SK-N-SH (cell line): Measurements from ENCODE around the gene PPL. TPM values are rescaled to one million over a fixed set of nuclear protein-coding genes. Genes with fewer than 3 reads are reported as not detected.

ENCODE experiments used
- CTCF ChIA-PET: fragments of 300-600, 350-600 bp; formaldehyde crosslinking; extraction: SDS; loops from one replicate; lab custom pipeline; 2021; lab: Yijun Ruan, JAX
- POLR2A ChIA-PET: fragments of 350-600 bp; sonication (Branson Sonifier 250); formaldehyde crosslinking; extraction: SDS; loops from one replicate; lab custom pipeline; 2020; ENCODE audit warnings: antibody characterized with exemption, inconsistent platforms; lab: Yijun Ruan, JAX
- DNase-seq: peaks from one replicate; pipeline ENCODE4 v3.0.0; 2012
- H2AFZ ChIP-seq: fragments of 200-600 bp; sonication (generic); 2 replicates; pipeline ENCODE4 v1.8.1; 2016; ENCODE audit warnings: antibody characterized with exemption, mild to moderate bottlenecking, low read depth
- H3F3A ChIP-seq: fragments of 200-600 bp; sonication (generic); replicated peaks from 2 replicates; pipeline ENCODE3; 2016; ENCODE audit warnings: antibody characterized with exemption, mild to moderate bottlenecking; ENCODE audit not compliant: insufficient read depth
- H3K27ac ChIP-seq, 2 experiments: fragments of 200-500 bp in 1 of 2; fragments of 200-600 bp in 1 of 2; sonication (Bioruptor generic) in 1 of 2; sonication (generic), shearing (Covaris generic) in 1 of 2; 2 replicates each; pipeline versions ENCODE4 v1.5.1 to v1.6.1; 2014 to 2016; ENCODE audit warnings: low read depth in 2 of 2, inconsistent platforms in 1 of 2, low read length in 1 of 2, mild to moderate bottlenecking in 1 of 2, mixed read lengths in 1 of 2
- H3K27me3 ChIP-seq: fragments of 200-600 bp; sonication (generic), shearing (Covaris generic); 2 replicates; pipeline ENCODE4 v1.6.1; 2016; ENCODE audit warnings: mixed run types; ENCODE audit not compliant: insufficient read depth
- H3K36me3 ChIP-seq, 2 experiments: fragments of 200-500 bp in 1 of 2; fragments of 200-600 bp in 1 of 2; sonication (Bioruptor generic) in 1 of 2; sonication (generic) in 1 of 2; replicated peaks in 1 of 2; 2 replicates each; pipeline versions ENCODE3 to v1.5.1; 2014 to 2016; ENCODE audit warnings: low read length in 1 of 2, mild to moderate bottlenecking in 1 of 2; ENCODE audit not compliant: insufficient read depth in 2 of 2, control insufficient read depth in 1 of 2
- H3K4me1 ChIP-seq, 2 experiments: fragments of 200-500 bp in 1 of 2; fragments of 200-600 bp in 1 of 2; sonication (Bioruptor generic) in 1 of 2; sonication (generic), shearing (Covaris generic) in 1 of 2; 2 replicates each; pipeline versions ENCODE4 v1.5.1 to v1.6.1; 2014 to 2016; ENCODE audit warnings: low read depth in 1 of 2, low read length in 1 of 2, mixed run types in 1 of 2; ENCODE audit not compliant: insufficient read depth in 2 of 2, control insufficient read depth in 1 of 2
- H3K4me2 ChIP-seq: fragments of 200-600 bp; sonication (generic), shearing (Covaris generic); 2 replicates; pipeline ENCODE4 v1.6.1; 2017; ENCODE audit warnings: mixed run types
- H3K4me3 ChIP-seq, 2 experiments: fragments of 200-500 bp in 1 of 2; fragments of 200-600 bp in 1 of 2; sonication (Bioruptor generic) in 1 of 2; sonication (generic), shearing (Covaris generic) in 1 of 2; 2 replicates each; pipeline versions ENCODE4 v1.5.1 to v1.8.1; 2014 to 2016; ENCODE audit warnings: low read depth in 2 of 2, inconsistent platforms in 1 of 2, low read length in 1 of 2, mild to moderate bottlenecking in 1 of 2, mixed read lengths in 1 of 2, moderate library complexity in 1 of 2
- H3K79me2 ChIP-seq: fragments of 200-600 bp; sonication (generic); 2 replicates; pipeline ENCODE4 v1.8.1; 2017; ENCODE audit warnings: mild to moderate bottlenecking; ENCODE audit not compliant: insufficient read depth
- H3K9ac ChIP-seq: fragments of 200-600 bp; sonication (generic); 2 replicates; pipeline ENCODE4 v1.6.1; 2017; ENCODE audit warnings: mixed run types
- H3K9me2 ChIP-seq: fragments of 200-600 bp; sonication (generic); 2 replicates; pipeline ENCODE4 v1.6.1; 2017; ENCODE audit warnings: mixed run types
- H3K9me3 ChIP-seq: fragments of 200-600 bp; sonication (generic); 2 replicates; pipeline ENCODE4 v1.6.1; 2017; ENCODE audit warnings: mixed run types, mild to moderate bottlenecking, moderate library complexity
- H4K20me1 ChIP-seq: fragments of 200-600 bp; sonication (generic); 2 replicates; pipeline ENCODE4 v1.6.1; 2017; ENCODE audit warnings: mild to moderate bottlenecking, mixed run types; ENCODE audit not compliant: insufficient read depth
- CHD2 ChIP-seq: fragments of 150-350 bp; IDR thresholded peaks from 2 replicates; pipeline ENCODE4 v1.6.1; 2018; ENCODE audit warnings: low read length; ENCODE audit not compliant: partially characterized antibody
- EP300 ChIP-seq, 2 experiments: IDR thresholded peaks; 2 replicates each; pipeline versions ENCODE4 v1.4.0 to v1.6.1; 2012; ENCODE audit warnings: borderline replicate concordance in 1 of 2, low read depth in 1 of 2, low read length in 1 of 2
- FOXM1 ChIP-seq: IDR thresholded peaks from 2 replicates; pipeline ENCODE4 v1.4.0; 2012; ENCODE audit warnings: low read depth, mild to moderate bottlenecking
- MEF2A ChIP-seq: IDR thresholded peaks from 2 replicates; pipeline ENCODE4 v1.4.0; 2012; ENCODE audit warnings: low read depth, borderline replicate concordance
- POLR2AphosphoS5 ChIP-seq: IDR thresholded peaks from 2 replicates; pipeline ENCODE4 v1.6.1; 2012; ENCODE audit warnings: low read depth, low read length
- RAD21 ChIP-seq: IDR thresholded peaks from 2 replicates; pipeline ENCODE4 v1.6.1; 2012; ENCODE audit warnings: mild to moderate bottlenecking, low read length
- RFX5 ChIP-seq: IDR thresholded peaks from 2 replicates; pipeline ENCODE4 v1.6.1; 2012; ENCODE audit warnings: mild to moderate bottlenecking, improper control_type of control experiment, low read length
- RXRA ChIP-seq: IDR thresholded peaks from 2 replicates; pipeline ENCODE4 v1.4.0; 2012; ENCODE audit warnings: low read depth, mild to moderate bottlenecking, borderline replicate concordance
- SMC3 ChIP-seq: IDR thresholded peaks from 2 replicates; pipeline ENCODE4 v1.6.1; 2012; ENCODE audit warnings: low read depth, low read length, improper control_type of control experiment
- TCF12 ChIP-seq: IDR thresholded peaks from 2 replicates; pipeline ENCODE4 v1.4.0; 2012
- YY1 ChIP-seq: IDR thresholded peaks from 2 replicates; pipeline ENCODE4 v1.4.0; 2012; ENCODE audit warnings: low read depth, mild to moderate bottlenecking
- WGBS: methylation state at CpG from one replicate; pipeline ENCODE4 v1.1.6; 2017; ENCODE audit warnings: low lambda C conversion rate; 5-methylcytosine and 5-hydroxymethylcytosine counted together
- polyA plus RNA-seq, 3 experiments: library from polyadenylated mRNA; depleted of rRNA; stranded (reverse); fragments of >200 nt; gene quantifications; 2 replicates each; pipeline ENCODE4 v1.2.3, GENCODE V29; 2012
- TF ChIP-seq, protein P1 (sequence below): IDR thresholded peaks from 2 replicates; pipeline ENCODE4 v1.4.0; 2012; ENCODE audit warnings: low read depth, borderline replicate concordance
- TF ChIP-seq, protein P2 (sequence below): IDR thresholded peaks from 2 replicates; pipeline ENCODE4 v1.6.1; 2012; ENCODE audit warnings: mild to moderate bottlenecking, low read depth, low read length, moderate library complexity
- TF ChIP-seq, protein P3 (sequence below): fragments of 200-600 bp; sonication (generic); IDR thresholded peaks from 2 replicates; pipeline ENCODE4 v1.6.1; 2017; ENCODE audit warnings: antibody characterized with exemption, mild to moderate bottlenecking, moderate library complexity
- TF ChIP-seq, protein P4 (sequence below): fragments of 150-350 bp; IDR thresholded peaks from 2 replicates; pipeline ENCODE4 v1.6.1; 2017; ENCODE audit warnings: antibody characterized with exemption, low read length, low read depth, borderline replicate concordance

PPL gene
- polyA plus RNA-seq, 1 of the 3 experiments (the other 2 are of a cell fraction) = 24.6 TPM

GRCh38 chr16:4895366-4895765 is 41.6 kb downstream of the PPL start:
- POLR2A ChIA-PET = interaction anchor here (1.2 kb wide), 1 partner anchor 25 kb away, joined by 3 read pairs; no protein-coding TSS in a partner anchor
- no peaks in the 10 kb centered on the region for H3F3A ChIP-seq
- no peak overlapping the region for H3K27ac ChIP-seq
- no peak overlapping the region for H2AFZ ChIP-seq
- 88% methylated on average over 7 of the region's 13 CpGs for WGBS
- no peaks in the 10 kb centered on the region for H3K27me3 ChIP-seq
- H3K9me2 ChIP-seq = no peaks in the 10 kb centered on the region
- H3K4me1 ChIP-seq = no peaks in the 10 kb centered on the region
- no peak overlapping the region for H3K4me2 ChIP-seq
- no peaks in the 10 kb centered on the region for H4K20me1 ChIP-seq
- CTCF ChIA-PET = interaction anchor here (2.0 to 2.9 kb wide), 2 partner anchors 40 to 61 kb away, joined by 4 to 8 read pairs; no protein-coding TSS in a partner anchor
- no peak overlapping the region for H3K9ac ChIP-seq
- no peak overlapping the region for H3K4me3 ChIP-seq
- no peaks in the 10 kb centered on the region for H3K79me2 ChIP-seq
- DNase-seq = no peak
- TF ChIP-seq CHD2 (no peak), RAD21 (no peak), FOXM1 (no peak), RXRA (no peak), RFX5 (no peak), MEF2A (no peak), TCF12 (no peak), POLR2AphosphoS5 (no peak), YY1 (no peak), SMC3 (no peak), EP300 (IDR thresholded peaks at IDR 0.05; ENCODE audit: borderline replicate concordance in 1 of 2, low read depth in 1 of 2, low read length in 1 of 2) (no peak)
- TF ChIP-seq, protein P1, sequence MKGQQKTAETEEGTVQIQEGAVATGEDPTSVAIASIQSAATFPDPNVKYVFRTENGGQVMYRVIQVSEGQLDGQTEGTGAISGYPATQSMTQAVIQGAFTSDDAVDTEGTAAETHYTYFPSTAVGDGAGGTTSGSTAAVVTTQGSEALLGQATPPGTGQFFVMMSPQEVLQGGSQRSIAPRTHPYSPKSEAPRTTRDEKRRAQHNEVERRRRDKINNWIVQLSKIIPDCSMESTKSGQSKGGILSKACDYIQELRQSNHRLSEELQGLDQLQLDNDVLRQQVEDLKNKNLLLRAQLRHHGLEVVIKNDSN = no peak
- TF ChIP-seq, protein P2, sequence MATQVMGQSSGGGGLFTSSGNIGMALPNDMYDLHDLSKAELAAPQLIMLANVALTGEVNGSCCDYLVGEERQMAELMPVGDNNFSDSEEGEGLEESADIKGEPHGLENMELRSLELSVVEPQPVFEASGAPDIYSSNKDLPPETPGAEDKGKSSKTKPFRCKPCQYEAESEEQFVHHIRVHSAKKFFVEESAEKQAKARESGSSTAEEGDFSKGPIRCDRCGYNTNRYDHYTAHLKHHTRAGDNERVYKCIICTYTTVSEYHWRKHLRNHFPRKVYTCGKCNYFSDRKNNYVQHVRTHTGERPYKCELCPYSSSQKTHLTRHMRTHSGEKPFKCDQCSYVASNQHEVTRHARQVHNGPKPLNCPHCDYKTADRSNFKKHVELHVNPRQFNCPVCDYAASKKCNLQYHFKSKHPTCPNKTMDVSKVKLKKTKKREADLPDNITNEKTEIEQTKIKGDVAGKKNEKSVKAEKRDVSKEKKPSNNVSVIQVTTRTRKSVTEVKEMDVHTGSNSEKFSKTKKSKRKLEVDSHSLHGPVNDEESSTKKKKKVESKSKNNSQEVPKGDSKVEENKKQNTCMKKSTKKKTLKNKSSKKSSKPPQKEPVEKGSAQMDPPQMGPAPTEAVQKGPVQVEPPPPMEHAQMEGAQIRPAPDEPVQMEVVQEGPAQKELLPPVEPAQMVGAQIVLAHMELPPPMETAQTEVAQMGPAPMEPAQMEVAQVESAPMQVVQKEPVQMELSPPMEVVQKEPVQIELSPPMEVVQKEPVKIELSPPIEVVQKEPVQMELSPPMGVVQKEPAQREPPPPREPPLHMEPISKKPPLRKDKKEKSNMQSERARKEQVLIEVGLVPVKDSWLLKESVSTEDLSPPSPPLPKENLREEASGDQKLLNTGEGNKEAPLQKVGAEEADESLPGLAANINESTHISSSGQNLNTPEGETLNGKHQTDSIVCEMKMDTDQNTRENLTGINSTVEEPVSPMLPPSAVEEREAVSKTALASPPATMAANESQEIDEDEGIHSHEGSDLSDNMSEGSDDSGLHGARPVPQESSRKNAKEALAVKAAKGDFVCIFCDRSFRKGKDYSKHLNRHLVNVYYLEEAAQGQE = no peak
- TF ChIP-seq, protein P3, sequence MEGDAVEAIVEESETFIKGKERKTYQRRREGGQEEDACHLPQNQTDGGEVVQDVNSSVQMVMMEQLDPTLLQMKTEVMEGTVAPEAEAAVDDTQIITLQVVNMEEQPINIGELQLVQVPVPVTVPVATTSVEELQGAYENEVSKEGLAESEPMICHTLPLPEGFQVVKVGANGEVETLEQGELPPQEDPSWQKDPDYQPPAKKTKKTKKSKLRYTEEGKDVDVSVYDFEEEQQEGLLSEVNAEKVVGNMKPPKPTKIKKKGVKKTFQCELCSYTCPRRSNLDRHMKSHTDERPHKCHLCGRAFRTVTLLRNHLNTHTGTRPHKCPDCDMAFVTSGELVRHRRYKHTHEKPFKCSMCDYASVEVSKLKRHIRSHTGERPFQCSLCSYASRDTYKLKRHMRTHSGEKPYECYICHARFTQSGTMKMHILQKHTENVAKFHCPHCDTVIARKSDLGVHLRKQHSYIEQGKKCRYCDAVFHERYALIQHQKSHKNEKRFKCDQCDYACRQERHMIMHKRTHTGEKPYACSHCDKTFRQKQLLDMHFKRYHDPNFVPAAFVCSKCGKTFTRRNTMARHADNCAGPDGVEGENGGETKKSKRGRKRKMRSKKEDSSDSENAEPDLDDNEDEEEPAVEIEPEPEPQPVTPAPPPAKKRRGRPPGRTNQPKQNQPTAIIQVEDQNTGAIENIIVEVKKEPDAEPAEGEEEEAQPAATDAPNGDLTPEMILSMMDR = no peak
- TF ChIP-seq, protein P4, sequence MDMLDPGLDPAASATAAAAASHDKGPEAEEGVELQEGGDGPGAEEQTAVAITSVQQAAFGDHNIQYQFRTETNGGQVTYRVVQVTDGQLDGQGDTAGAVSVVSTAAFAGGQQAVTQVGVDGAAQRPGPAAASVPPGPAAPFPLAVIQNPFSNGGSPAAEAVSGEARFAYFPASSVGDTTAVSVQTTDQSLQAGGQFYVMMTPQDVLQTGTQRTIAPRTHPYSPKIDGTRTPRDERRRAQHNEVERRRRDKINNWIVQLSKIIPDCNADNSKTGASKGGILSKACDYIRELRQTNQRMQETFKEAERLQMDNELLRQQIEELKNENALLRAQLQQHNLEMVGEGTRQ = no peak
- H3K36me3 ChIP-seq = peaks cover 0 to 20% of the 10 kb centered on the region in 2 experiments
- H3K9me3 ChIP-seq = no peaks in the 10 kb centered on the region
